GM18873 (cell line): ENCODE data around the gene PDSS2.
"Not testable (repeated sequence)": the region's sequence is repeated elsewhere in the genome, so short reads cannot be mapped to it uniquely, and the experiment has no call there.

ENCODE experiments used
- ATAC-seq: cut with Tn5 transposase; IDR thresholded peaks from one replicate; pipeline ENCODE4 v1.9.1; 2021; ENCODE audit warnings: mild to moderate bottlenecking, moderate library complexity, moderate number of reproducible peaks; ENCODE audit not compliant: unreplicated experiment, low FRiP score

The PDSS2 gene

DNA sequence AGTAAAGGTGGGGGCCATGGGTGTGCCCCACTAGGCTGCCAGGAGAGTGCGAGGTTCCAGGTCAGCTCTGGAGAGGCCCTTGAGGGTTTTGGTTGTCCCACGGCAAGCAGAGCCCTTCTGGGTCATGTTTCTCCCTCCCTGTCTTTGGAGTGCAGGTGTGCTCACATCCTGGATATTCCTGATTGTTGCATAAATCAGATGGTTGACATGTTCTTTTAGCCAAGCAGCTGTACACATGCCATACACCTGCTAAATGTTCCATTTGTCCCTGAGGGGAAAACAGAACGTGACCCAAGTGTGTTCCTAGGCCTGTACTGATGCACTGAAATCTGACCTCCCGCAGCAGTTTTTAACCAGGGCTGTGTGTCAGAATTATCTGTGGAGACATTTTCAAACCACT, 266.5 kb downstream of the PDSS2 start:
- no peak for ATAC-seq

GRCh38 chr6:107187630-107188029, 271.7 kb downstream of the PDSS2 start:
- no peak for ATAC-seq

DNA sequence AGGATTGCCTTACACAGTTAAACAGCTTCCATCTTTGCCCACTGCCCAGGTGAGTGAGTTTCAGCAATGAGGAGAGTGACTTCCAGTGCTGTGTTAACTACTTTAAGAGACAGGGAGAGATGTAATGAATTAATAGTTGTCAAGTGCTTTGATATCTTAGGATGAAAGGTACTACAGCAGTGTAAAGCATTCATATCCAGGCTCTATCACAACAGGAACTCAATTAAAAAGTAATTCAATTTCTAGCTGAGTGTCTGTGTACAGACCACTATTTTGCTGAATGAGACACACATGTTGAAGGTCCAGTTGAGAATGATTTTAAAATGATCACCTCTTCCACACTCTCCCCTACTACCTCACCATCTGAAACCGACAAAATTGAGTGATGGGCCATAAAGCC, 273.3 kb downstream of the PDSS2 start:
- no peak for ATAC-seq

DNA sequence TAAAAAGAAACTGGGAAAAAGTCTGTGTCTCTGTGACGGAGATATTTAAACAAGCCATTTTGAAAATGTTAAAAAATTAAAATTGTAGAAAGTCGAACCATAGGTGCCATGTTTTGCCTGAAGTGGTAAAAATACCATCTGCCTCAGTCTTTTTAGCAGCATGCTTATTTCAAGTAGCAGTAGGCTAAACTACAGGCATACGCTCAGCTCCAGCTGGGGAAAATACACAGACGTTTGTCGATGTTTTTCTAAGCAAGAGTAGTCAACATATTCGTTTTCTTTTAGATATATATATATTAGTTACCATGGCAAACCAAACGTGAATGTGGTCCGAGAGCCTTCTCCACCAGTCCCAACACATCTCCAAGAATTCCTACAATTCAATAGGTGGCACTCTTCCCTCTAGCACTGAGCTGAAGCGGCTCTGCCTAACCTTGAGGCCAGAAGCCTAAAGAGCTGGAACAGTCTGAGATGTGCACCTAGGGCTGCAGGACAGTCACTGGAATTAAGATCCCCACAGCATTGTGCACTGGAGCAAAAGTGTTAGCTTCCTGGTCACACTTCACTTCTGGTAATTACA, 273.9 kb downstream of the PDSS2 start:
- ATAC-seq: no peak

GRCh38 chr6:107184435-107184834, 274.9 kb downstream of the PDSS2 start:
- no peak for ATAC-seq

- no peak for ATAC-seq
Observed at GRCh38 chr6:107180099-107180498, 279.3 kb downstream of the PDSS2 start.

- no peak for ATAC-seq
Observed at GRCh38 chr6:107179004-107179403, 280.4 kb downstream of the PDSS2 start.

DNA sequence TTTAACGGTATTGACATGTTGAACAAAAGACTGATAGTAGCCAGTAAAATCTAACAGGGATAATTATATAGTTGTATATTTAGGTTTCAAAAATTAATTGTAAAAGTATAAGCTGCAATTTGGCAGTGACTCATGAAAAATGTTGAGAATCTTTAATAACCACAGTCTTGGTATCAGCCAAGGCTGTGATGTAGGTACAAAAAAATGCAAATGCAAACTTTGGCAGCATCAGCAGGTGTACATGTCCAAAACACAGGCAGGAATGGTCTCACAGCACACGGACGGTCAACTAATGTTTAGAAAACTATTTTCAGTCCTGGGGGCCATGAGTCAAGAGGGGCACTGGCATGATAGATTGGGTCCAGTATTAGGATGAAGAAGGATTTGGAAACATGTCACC, 285.6 kb downstream of the PDSS2 start:
- no peak for ATAC-seq

DNA sequence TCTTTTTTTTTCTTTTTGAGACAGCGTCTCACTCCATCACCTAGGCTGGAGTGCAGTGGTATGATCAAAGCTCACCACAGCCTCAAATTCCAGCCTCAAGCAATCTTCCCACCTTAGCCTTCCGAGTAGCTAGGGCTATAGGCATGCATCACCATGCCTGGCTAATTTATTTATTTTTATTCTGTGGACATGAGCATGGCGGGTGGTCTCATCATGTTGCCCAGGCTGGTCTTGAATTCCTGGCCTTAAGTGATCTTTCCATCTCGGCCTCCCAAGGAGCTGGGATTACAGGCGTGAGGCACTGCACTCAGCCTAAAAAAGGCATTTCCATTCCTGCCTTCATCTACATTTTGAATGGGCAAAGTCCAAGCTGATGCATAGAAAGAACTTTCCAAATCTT, 287.9 kb downstream of the PDSS2 start:
- ATAC-seq: no peak

DNA sequence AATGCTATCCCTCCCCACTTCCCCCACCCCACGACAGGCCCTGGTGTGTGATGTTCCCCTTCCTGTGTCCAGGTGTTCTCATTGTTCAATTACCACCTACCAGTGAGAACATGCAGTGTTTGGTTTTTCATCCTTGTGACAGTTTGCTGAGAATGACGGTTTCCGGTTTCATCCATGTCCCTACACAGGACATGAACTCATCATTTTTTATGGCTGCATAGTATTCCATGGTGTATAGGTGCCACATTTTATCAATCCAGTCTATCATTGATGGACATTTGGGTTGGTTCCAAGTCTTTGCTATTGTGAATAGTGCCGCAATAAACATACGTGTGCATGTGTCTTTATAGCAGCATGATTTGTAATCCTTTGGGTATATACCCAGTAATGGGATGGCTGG, 295.1 kb downstream of the PDSS2 start:
- ATAC-seq: not testable (repeated sequence)

- ATAC-seq: no peak
Observed at GRCh38 chr6:107161521-107161920, 297.8 kb downstream of the PDSS2 start.

GRCh38 chr6:107156617-107157016, 302.7 kb downstream of the PDSS2 start:
- ATAC-seq: no peak

DNA sequence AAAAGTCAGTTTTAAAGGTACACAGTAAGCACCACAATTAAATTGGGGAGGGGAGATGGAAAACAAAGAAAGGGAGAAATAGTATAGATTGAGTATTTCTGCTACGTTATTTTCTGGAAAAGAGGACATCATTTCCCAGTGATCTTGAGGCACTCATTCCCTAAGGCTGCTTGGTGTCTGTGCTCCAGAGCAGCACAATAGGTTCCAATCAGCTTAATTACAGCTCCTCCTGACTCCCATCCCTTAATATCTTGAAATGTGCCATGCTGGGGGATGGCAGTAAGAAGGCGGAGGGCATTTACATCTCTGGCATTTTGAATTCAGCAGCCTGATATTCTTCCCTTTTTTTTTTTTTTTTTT, 304.6 kb downstream of the PDSS2 start:
- ATAC-seq: no peak

- ATAC-seq: no peak
Observed at GRCh38 chr6:107154131-107154800, 305.1 kb downstream of the PDSS2 start.

DNA sequence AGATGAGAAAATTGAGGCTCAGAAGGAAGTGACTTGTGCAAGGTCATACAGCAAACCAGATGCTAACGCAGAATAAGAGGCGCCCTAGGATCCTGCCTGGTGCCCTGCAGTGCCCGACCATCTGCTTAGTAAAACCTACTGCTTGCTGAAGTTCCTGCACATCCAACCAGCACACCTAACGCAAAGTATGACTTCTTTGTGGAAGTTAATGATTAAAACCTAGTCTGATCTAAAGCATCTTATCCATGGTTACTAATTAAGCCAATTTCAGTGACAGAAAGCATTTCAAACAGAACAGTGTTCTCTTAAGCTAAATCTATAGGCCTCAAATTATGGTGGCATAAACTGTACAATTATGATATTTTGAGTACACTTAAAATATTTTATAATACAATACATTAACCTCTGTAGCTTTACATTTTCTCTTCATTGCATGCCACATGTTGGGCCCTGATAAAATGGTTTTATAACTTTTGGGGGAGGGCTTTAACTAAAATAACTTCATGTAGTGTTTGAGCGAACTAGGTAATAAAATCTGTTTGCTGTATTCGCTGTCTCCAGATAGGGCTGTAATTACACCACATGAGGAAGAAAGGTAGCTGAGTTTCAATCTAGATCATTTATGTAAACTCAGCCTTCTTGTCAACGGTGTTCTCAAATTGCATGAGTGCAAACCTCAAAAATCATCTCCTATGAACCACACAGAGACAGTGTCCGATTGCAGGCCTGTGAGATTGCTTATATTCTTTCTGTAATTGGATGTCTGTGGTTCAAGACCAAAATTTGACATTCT, 306.5 kb downstream of the PDSS2 start:
- no peak for ATAC-seq

GRCh38 chr6:107144666-107145065, 314.7 kb downstream of the PDSS2 start:
- no peak for ATAC-seq

DNA sequence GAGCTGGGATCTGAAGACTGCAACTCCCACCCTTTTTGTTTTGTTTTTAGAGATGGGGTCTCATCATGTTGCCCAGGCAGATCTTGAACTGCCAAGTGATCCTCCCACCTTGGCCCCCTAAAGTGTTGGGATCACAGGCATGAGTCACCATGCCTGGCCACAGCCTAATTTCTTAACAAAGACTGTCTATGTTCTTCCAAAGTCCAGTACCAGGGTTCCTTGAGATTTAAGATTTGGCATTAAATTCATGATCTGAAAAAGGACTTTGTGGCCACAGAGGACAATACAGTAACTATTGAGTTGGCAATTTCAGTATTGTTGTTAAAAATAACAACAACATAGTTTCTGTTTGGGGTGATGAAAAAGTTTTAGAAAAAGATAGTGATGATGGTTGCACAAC, 315.4 kb downstream of the PDSS2 start:
- no peak for ATAC-seq

GRCh38 chr6:107140581-107140980, 318.8 kb downstream of the PDSS2 start:
- no peak for ATAC-seq

- not testable (repeated sequence) for ATAC-seq
Observed at GRCh38 chr6:107136324-107136723, 323.0 kb downstream of the PDSS2 start.

GRCh38 chr6:107135048-107135680, 324.2 kb downstream of the PDSS2 start:
- ATAC-seq: not testable (repeated sequence)

DNA sequence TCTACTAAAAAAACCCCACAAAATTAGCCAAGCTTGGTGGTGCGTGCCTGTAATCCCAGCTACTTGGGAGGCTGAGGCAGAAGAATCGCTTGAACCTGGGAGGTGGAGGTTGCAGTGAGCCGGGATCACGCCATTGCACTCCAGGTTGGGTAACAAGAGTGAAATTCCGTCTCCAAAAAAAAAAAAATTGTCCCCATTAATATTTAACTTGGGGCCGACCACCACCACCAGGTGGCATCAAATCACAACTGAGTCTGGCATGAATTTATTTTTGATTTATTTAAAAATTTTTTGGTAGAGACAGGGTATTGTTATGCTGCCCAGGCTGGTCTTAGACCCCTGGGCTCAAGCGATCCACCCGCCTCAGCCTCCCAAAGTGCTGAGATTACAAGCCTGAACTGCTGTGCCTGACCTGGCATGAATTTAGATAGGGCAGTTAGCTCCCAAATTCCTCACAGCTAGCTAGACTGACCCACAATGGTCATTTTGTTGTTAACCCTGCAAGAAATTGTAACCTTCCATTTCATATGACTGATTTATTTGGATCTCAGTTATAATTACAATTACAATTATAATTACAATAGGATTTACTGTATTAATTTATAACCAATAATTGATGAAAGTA, 326.9 kb downstream of the PDSS2 start:
- ATAC-seq: no peak
